GM23338 (cell line): ENCODE data around the gene MMP27. TPM values are rescaled to one million over a fixed set of nuclear protein-coding genes. Genes with fewer than 3 reads are reported as not detected.

ENCODE experiments used
- ATAC-seq: fragments of 200-7000 bp; cut with Tn5 transposase; 3 replicates; pipeline ENCODE4 v1.9.1; 2020
- DNase-seq: peaks from one replicate; pipeline ENCODE4 v3.0.0-alpha.2; 2015; ENCODE audit warnings: low spot score
- H2AFZ ChIP-seq: fragments of 200-600 bp; sonication (generic); 2 replicates; pipeline ENCODE4 v1.8.0; 2016; ENCODE audit warnings: antibody characterized with exemption, mild to moderate bottlenecking, moderate library complexity
- H3F3A ChIP-seq: fragments of 200-600 bp; sonication (generic); replicated peaks from 2 replicates; pipeline ENCODE4 v1.8.0; 2017; ENCODE audit warnings: antibody characterized with exemption, mixed run types, low read depth
- H3K27ac ChIP-seq: fragments of 200-600 bp; sonication (generic); 2 replicates; pipeline ENCODE4 v1.6.1; 2016; ENCODE audit warnings: low read depth
- H3K27me3 ChIP-seq: fragments of 200-600 bp; sonication (generic); 2 replicates; pipeline ENCODE4 v1.8.0; 2016; ENCODE audit warnings: mild to moderate bottlenecking, mixed run types, moderate library complexity; ENCODE audit not compliant: insufficient read depth
- H3K36me3 ChIP-seq: fragments of 200-600 bp; sonication (generic); 2 replicates; pipeline ENCODE4 v1.8.0; 2016; ENCODE audit warnings: mild to moderate bottlenecking; ENCODE audit not compliant: insufficient read depth
- H3K4me1 ChIP-seq: fragments of 200-600 bp; sonication (generic); 2 replicates; pipeline ENCODE4 v1.8.0; 2016; ENCODE audit warnings: mild to moderate bottlenecking, moderate library complexity; ENCODE audit not compliant: insufficient read depth
- H3K4me2 ChIP-seq: fragments of 200-600 bp; sonication (generic); 2 replicates; pipeline ENCODE4 v1.7.1; 2017; ENCODE audit warnings: mixed run types
- H3K4me3 ChIP-seq: fragments of 200-600 bp; sonication (generic); 2 replicates; pipeline ENCODE4 v1.6.1; 2016; ENCODE audit warnings: mixed run types
- H3K79me2 ChIP-seq: fragments of 200-600 bp; sonication (generic); replicated peaks from 2 replicates; pipeline ENCODE4 v1.8.0; 2017; ENCODE audit warnings: mild to moderate bottlenecking; ENCODE audit not compliant: insufficient read depth
- H3K9me2 ChIP-seq: fragments of 200-600 bp; sonication (generic); 2 replicates; pipeline ENCODE4 v1.8.0; 2017; ENCODE audit not compliant: insufficient read depth
- H4K20me1 ChIP-seq: fragments of 200-600 bp; sonication (generic); replicated peaks from 2 replicates; pipeline ENCODE4 v1.8.0; 2017; ENCODE audit warnings: mild to moderate bottlenecking; ENCODE audit not compliant: insufficient read depth
- H3K27ac Mint-ChIP-seq: 2 replicates; pipeline ENCODE4 v1.8.0; 2020; ENCODE audit warnings: inconsistent platforms, mild to moderate bottlenecking, moderate library complexity, mixed read lengths
- H3K27me3 Mint-ChIP-seq: 3 replicates; pipeline ENCODE4 v1.8.0; 2022; ENCODE audit warnings: low read depth, mild to moderate bottlenecking, moderate library complexity, mixed read lengths, inconsistent platforms; ENCODE audit not compliant: insufficient read depth, poor library complexity
- H3K36me3 Mint-ChIP-seq: 3 replicates; pipeline ENCODE4 v1.8.0; 2021; ENCODE audit warnings: low read depth, mild to moderate bottlenecking, inconsistent platforms, moderate library complexity, mixed read lengths
- H3K4me1 Mint-ChIP-seq: 3 replicates; pipeline ENCODE4 v1.8.0; 2020; ENCODE audit warnings: mild to moderate bottlenecking, inconsistent platforms, mixed read lengths
- H3K4me3 Mint-ChIP-seq: 3 replicates; pipeline ENCODE4 v1.8.0; 2021; ENCODE audit warnings: moderate library complexity, mild to moderate bottlenecking, inconsistent platforms, mixed read lengths
- H3K9me3 Mint-ChIP-seq: 3 replicates; pipeline ENCODE4 v1.8.0; 2020; ENCODE audit warnings: moderate library complexity, mild to moderate bottlenecking, inconsistent platforms, mixed read lengths
- CREB1 ChIP-seq: fragments of 250-450 bp; sonication (Bioruptor Pico); IDR thresholded peaks from 2 replicates; pipeline ENCODE4 v1.5.0; 2020; ENCODE audit warnings: low read depth, mild to moderate bottlenecking, moderate library complexity
- ETS1 ChIP-seq: IDR thresholded peaks from 2 replicates; pipeline ENCODE4 v1.6.1; 2016; ENCODE audit warnings: antibody characterized with exemption
- EZH2 ChIP-seq: fragments of 200-600 bp; sonication (generic); IDR thresholded peaks from one replicate; pipeline ENCODE4 v1.8.0; 2017; ENCODE audit warnings: antibody characterized with exemption, mild to moderate bottlenecking, low read depth; ENCODE audit not compliant: unreplicated experiment
- EZH2phosphoT487 ChIP-seq: fragments of 200-600 bp; sonication (generic); IDR thresholded peaks from one replicate; pipeline ENCODE4 v1.8.1; 2018; ENCODE audit warnings: antibody characterized with exemption; ENCODE audit not compliant: unreplicated experiment
- JUNB ChIP-seq: IDR thresholded peaks from one replicate; pipeline ENCODE4 v1.6.1; 2016; ENCODE audit warnings: antibody characterized with exemption; ENCODE audit not compliant: unreplicated experiment
- NANOG ChIP-seq: IDR thresholded peaks from 2 replicates; pipeline ENCODE4 v1.6.1; 2016; ENCODE audit warnings: antibody characterized with exemption, borderline replicate concordance
- POLR2AphosphoS5 ChIP-seq: IDR thresholded peaks from 2 replicates; pipeline ENCODE4 v1.6.1; 2016; ENCODE audit warnings: antibody characterized with exemption, low read depth
- STAT1 ChIP-seq: IDR thresholded peaks from one replicate; pipeline ENCODE4 v1.6.1; 2016; ENCODE audit warnings: antibody characterized with exemption; ENCODE audit not compliant: unreplicated experiment
- ZNF114 ChIP-seq: fragments of 250-450 bp; sonication (Bioruptor Pico); IDR thresholded peaks from 2 replicates; pipeline ENCODE4 v1.5.0; 2020; ENCODE audit warnings: mild to moderate bottlenecking, moderate library complexity
- ZNF331 ChIP-seq: fragments of 250-450 bp; sonication (Bioruptor Pico); IDR thresholded peaks from 2 replicates; pipeline ENCODE4 v1.5.0; 2020; ENCODE audit warnings: low read depth, mild to moderate bottlenecking, moderate library complexity
- ZNF462 ChIP-seq: fragments of 250-450 bp; sonication (Bioruptor Pico); IDR thresholded peaks from 2 replicates; pipeline ENCODE4 v1.5.0; 2020; ENCODE audit warnings: mild to moderate bottlenecking, moderate library complexity
- polyA plus RNA-seq: library from polyadenylated mRNA; unstranded; fragments of >200 nt; fragmentation: Nextera tagmentation; extraction: Ambion mirVana; gene quantifications from 2 replicates; pipeline ENCODE4 v1.2.1, GENCODE V29; 2016
- total RNA-seq: library from RNA; depleted of rRNA; stranded (reverse); fragments of >200 nt; shearing (Covaris generic); gene quantifications from 2 replicates; pipeline ENCODE4 v1.2.3, GENCODE V29; 2014
- TF ChIP-seq, protein P1 (sequence below), 2 experiments: fragments of 200-600 bp in 1 of 2; sonication (generic) in 1 of 2; conservative IDR thresholded peaks; 2 replicates each; pipeline versions ENCODE4 v1.5.1 to v1.6.1; 2016 to 2017; ENCODE audit warnings: antibody characterized with exemption in 2 of 2, low read depth in 2 of 2, mild to moderate bottlenecking in 2 of 2, moderate library complexity in 1 of 2
- TF ChIP-seq, protein P2 (sequence below): IDR thresholded peaks from one replicate; pipeline ENCODE4 v1.6.1; 2018; ENCODE audit warnings: antibody characterized with exemption; ENCODE audit not compliant: unreplicated experiment

MMP27 gene
- total and polyA plus RNA-seq, 2 experiments from 2014 or later: not detected

DNA sequence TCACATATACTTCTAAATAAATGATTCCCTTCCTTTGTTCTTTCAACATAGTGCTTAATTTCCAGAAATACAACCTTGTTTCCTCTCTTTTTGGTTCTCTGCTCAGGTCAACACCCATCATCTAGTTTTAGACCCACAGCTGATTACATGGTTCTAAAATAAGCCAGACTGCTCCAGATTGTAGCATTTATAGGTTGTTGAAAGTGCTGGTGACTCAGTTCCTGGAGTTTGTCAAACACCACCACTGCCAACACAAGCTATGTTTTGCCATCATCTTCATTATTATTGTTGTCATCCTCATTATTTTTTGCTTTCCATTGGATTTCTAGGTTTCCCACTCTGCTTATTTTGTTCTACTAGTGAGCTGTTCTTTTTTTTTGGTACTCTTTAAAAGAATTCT, 58.1 kb downstream of the MMP27 start:
- Mint-ChIP-seq H3K36me3 (no peaks in the 10 kb centered on the region; the same call in 2 of the 3 replicates), H3K27ac (no peak overlapping the region), H3K4me1 (no peaks in the 10 kb centered on the region), H3K9me3 (peaks cover 2% of the 10 kb centered on the region; the same call in 2 of the 3 replicates), H3K4me3 (no peak overlapping the region), H3K27me3 (peaks cover 2% of the 10 kb centered on the region)
- Histone ChIP-seq H3K79me2 (no peaks in the 10 kb centered on the region), H4K20me1 (no peaks in the 10 kb centered on the region), H3K27ac (no peak overlapping the region), H2AFZ (no peak overlapping the region), H3K4me3 (no peak overlapping the region), H3F3A (no peaks in the 10 kb centered on the region), H3K4me2 (no peak overlapping the region), H3K9me2 (no peaks in the 10 kb centered on the region), H3K4me1 (no peaks in the 10 kb centered on the region), H3K36me3 (no peaks in the 10 kb centered on the region), H3K27me3 (no peaks in the 10 kb centered on the region)
- ATAC-seq (no peak), DNase-seq (no peak)
- TF ChIP-seq JUNB (no peak), CREB1 (CRISPR knock-in tag) (no peak), NANOG (no peak), ZNF114 (no peak), STAT1 (no peak), POLR2AphosphoS5 (no peak), ZNF462 (no peak), ETS1 (no peak), EZH2phosphoT487 (no peak), EZH2 (no peak), ZNF331 (CRISPR knock-in tag) (no peak)
- TF ChIP-seq, protein P1, sequence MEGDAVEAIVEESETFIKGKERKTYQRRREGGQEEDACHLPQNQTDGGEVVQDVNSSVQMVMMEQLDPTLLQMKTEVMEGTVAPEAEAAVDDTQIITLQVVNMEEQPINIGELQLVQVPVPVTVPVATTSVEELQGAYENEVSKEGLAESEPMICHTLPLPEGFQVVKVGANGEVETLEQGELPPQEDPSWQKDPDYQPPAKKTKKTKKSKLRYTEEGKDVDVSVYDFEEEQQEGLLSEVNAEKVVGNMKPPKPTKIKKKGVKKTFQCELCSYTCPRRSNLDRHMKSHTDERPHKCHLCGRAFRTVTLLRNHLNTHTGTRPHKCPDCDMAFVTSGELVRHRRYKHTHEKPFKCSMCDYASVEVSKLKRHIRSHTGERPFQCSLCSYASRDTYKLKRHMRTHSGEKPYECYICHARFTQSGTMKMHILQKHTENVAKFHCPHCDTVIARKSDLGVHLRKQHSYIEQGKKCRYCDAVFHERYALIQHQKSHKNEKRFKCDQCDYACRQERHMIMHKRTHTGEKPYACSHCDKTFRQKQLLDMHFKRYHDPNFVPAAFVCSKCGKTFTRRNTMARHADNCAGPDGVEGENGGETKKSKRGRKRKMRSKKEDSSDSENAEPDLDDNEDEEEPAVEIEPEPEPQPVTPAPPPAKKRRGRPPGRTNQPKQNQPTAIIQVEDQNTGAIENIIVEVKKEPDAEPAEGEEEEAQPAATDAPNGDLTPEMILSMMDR (conservative IDR thresholded peaks at IDR 0.05; ENCODE audit: low read depth in 2 of 2): no peak
- TF ChIP-seq, protein P2, sequence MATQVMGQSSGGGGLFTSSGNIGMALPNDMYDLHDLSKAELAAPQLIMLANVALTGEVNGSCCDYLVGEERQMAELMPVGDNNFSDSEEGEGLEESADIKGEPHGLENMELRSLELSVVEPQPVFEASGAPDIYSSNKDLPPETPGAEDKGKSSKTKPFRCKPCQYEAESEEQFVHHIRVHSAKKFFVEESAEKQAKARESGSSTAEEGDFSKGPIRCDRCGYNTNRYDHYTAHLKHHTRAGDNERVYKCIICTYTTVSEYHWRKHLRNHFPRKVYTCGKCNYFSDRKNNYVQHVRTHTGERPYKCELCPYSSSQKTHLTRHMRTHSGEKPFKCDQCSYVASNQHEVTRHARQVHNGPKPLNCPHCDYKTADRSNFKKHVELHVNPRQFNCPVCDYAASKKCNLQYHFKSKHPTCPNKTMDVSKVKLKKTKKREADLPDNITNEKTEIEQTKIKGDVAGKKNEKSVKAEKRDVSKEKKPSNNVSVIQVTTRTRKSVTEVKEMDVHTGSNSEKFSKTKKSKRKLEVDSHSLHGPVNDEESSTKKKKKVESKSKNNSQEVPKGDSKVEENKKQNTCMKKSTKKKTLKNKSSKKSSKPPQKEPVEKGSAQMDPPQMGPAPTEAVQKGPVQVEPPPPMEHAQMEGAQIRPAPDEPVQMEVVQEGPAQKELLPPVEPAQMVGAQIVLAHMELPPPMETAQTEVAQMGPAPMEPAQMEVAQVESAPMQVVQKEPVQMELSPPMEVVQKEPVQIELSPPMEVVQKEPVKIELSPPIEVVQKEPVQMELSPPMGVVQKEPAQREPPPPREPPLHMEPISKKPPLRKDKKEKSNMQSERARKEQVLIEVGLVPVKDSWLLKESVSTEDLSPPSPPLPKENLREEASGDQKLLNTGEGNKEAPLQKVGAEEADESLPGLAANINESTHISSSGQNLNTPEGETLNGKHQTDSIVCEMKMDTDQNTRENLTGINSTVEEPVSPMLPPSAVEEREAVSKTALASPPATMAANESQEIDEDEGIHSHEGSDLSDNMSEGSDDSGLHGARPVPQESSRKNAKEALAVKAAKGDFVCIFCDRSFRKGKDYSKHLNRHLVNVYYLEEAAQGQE: no peak
